Vagina (tissue), 2 donors: Measurements from ENCODE around the gene TUBGCP5.

Experiments
- POLR2A ChIP-seq, 2 donors: fragments of 450-650 bp; IDR thresholded peaks; one replicate each; pipeline ENCODE4 v1.6.1; 2017; ENCODE audit warnings: antibody characterized with exemption in 2 of 2, mild to moderate bottlenecking in 2 of 2, moderate library complexity in 2 of 2
- TF ChIP-seq, protein P1 (sequence below), 3 experiments: fragments of 450-650 bp in 2 of 3; fragments of 200-600 bp in 1 of 3; sonication (generic) in 1 of 3; IDR thresholded peaks; one replicate each; pipeline ENCODE4 v1.5.1; 2017 to 2019; ENCODE audit warnings: antibody characterized with exemption in 3 of 3, mild to moderate bottlenecking in 2 of 3, moderate library complexity in 2 of 3

DNA sequence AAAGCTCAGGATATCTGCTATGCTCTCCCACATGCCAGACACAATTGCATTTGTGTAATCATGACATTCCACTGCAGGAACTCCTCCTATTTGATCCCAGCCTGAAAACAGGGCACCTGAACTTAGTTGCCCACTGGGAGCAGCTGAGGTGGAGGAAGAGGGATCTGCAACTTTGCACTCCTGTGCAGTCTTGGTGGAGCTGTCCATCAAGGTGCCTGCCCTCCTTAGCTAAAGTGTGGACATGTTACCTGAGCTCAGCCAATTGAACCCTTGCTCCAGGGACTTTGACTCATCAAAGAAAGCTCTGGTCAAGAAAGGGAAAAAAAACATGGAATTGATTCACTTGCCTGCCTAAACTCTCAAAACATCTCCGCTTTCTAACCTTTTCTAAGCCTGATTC is 33.3 kb upstream of the TUBGCP5 start:
- TF ChIP-seq, protein P1, sequence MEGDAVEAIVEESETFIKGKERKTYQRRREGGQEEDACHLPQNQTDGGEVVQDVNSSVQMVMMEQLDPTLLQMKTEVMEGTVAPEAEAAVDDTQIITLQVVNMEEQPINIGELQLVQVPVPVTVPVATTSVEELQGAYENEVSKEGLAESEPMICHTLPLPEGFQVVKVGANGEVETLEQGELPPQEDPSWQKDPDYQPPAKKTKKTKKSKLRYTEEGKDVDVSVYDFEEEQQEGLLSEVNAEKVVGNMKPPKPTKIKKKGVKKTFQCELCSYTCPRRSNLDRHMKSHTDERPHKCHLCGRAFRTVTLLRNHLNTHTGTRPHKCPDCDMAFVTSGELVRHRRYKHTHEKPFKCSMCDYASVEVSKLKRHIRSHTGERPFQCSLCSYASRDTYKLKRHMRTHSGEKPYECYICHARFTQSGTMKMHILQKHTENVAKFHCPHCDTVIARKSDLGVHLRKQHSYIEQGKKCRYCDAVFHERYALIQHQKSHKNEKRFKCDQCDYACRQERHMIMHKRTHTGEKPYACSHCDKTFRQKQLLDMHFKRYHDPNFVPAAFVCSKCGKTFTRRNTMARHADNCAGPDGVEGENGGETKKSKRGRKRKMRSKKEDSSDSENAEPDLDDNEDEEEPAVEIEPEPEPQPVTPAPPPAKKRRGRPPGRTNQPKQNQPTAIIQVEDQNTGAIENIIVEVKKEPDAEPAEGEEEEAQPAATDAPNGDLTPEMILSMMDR (IDR thresholded peaks at IDR 0.05): no peak
- TF ChIP-seq POLR2A (IDR thresholded peaks at IDR 0.05): no peak
